CD8-positive, alpha-beta memory T cell (primary cell): Measurements from ENCODE around the gene TTC16. TPM values are rescaled to one million over a fixed set of nuclear protein-coding genes. Genes with fewer than 3 reads are reported as not detected.

Experiments used
- CTCF ChIA-PET: fragments of 350-600 bp; sonication (Branson Sonifier 250); formaldehyde crosslinking; loops from one replicate; lab custom pipeline; 2021; ENCODE audit warnings: antibody characterized with exemption; lab: Charles Lee
- POLR2A ChIA-PET: fragments of 350-600 bp; sonication (Branson Sonifier 250); formaldehyde crosslinking; loops from one replicate; lab custom pipeline; 2021; ENCODE audit warnings: antibody characterized with exemption; lab: Charles Lee
- DNase-seq, 5 donors: peaks; one replicate each; pipeline versions ENCODE4 v3.0.0 to v3.0.0-alpha.2; 2020 to 2022; ENCODE audit warnings: mixed read lengths in 1 of 5
- H3K27ac ChIP-seq: one replicate; pipeline ENCODE4 v1.7.0; 2013; ENCODE audit warnings: low read depth, mild to moderate bottlenecking, low read length, moderate library complexity
- H3K27me3 ChIP-seq: 2 replicates; pipeline ENCODE4 v1.7.0; 2013; ENCODE audit warnings: low read length, mild to moderate bottlenecking; ENCODE audit not compliant: insufficient read depth, poor library complexity, severe bottlenecking
- H3K36me3 ChIP-seq: 2 replicates; pipeline ENCODE4 v1.7.0; 2013; ENCODE audit warnings: mild to moderate bottlenecking, low read length, moderate library complexity; ENCODE audit not compliant: insufficient read depth
- H3K4me1 ChIP-seq: 2 replicates; pipeline ENCODE4 v1.7.0; 2013; ENCODE audit warnings: mild to moderate bottlenecking, low read length, moderate library complexity; ENCODE audit not compliant: insufficient read depth
- H3K4me3 ChIP-seq: 2 replicates; pipeline ENCODE4 v1.7.0; 2013; ENCODE audit warnings: mild to moderate bottlenecking, low read length
- H3K9me3 ChIP-seq: 2 replicates; pipeline ENCODE4 v1.7.0; 2013; ENCODE audit warnings: mild to moderate bottlenecking, low read length
- H3K27ac Mint-ChIP-seq, 8 donors: one replicate each; pipeline ENCODE4 v1.8.0; 2020 to 2021; ENCODE audit warnings: mixed read lengths in 8 of 8, mild to moderate bottlenecking in 6 of 8, inconsistent platforms in 3 of 8, moderate library complexity in 3 of 8
- H3K27me3 Mint-ChIP-seq, 2 donors: one replicate each; pipeline ENCODE4 v1.8.0; 2020 to 2021; ENCODE audit warnings: mixed read lengths in 2 of 2, mild to moderate bottlenecking in 1 of 2, moderate library complexity in 1 of 2
- H3K36me3 Mint-ChIP-seq, 3 donors: one replicate each; pipeline ENCODE4 v1.8.0; 2020 to 2021; ENCODE audit warnings: mixed read lengths in 3 of 3, inconsistent platforms in 1 of 3, mild to moderate bottlenecking in 1 of 3
- H3K4me1 Mint-ChIP-seq, 3 donors: one replicate each; pipeline ENCODE4 v1.8.0; 2020 to 2021; ENCODE audit warnings: mixed read lengths in 3 of 3, inconsistent platforms in 1 of 3, mild to moderate bottlenecking in 1 of 3
- H3K4me3 Mint-ChIP-seq, 7 donors: one replicate each; pipeline ENCODE4 v1.8.0; 2020 to 2021; ENCODE audit warnings: mixed read lengths in 7 of 7, mild to moderate bottlenecking in 6 of 7, moderate library complexity in 4 of 7, inconsistent platforms in 2 of 7
- H3K9me3 Mint-ChIP-seq, 5 donors: one replicate each; pipeline ENCODE4 v1.8.0; 2020 to 2022; ENCODE audit warnings: mixed read lengths in 5 of 5, mild to moderate bottlenecking in 3 of 5, moderate library complexity in 2 of 5, inconsistent platforms in 1 of 5
- polyA plus RNA-seq: library from polyadenylated mRNA; unstranded; fragments of 300-500 nt; fragmentation: Illumina TruSeq; gene quantifications from one replicate; pipeline ENCODE4 v1.2.3, GENCODE V29; 2021
- total RNA-seq, 2 experiments: library from RNA; stranded (reverse); gene quantifications; one replicate each; pipeline ENCODE4 v1.2.3, GENCODE V29; 2021

The TTC16 gene
- total and polyA plus RNA-seq, 3 experiments from 2014 or later = 1.6 to 7.1 (median 1.8) TPM

DNA sequence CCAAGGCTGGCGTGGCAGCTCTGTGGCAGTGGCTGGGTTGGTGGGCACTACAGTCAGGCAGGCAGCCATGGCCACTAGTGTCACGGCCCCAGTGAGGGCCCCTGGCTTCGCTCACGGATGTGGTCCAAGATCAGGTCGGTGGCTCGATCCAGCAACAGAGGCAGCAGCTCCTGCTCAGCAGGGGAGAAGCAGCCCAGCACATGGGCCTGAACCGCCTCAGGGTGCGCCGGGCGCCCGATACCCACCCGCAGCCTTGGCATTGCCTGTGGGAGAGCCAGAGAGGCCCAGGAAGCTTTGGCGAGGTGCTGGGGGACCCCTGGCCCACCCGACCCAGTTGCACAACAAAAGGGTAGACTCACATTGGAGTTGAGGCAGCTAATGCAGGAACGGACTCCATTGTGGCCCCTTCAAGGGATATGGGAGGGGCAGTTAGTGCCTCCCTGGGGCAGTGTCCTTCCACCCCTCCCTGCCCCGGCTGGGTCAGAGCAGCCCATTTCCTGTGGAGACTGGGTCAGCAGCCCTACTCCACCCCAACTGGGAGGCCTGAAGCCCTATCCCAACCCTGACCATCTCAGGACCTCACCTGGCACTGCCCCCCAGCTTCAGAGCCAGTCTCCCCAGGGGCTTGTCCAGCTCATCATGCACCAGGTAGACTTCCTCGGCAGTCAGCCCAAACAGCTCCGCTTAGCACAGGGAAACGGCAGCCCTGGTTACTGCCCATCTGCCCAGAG lies 1.7 kb upstream of the TTC16 start:
- ChIA-PET POLR2A (no interaction called here), CTCF (interaction anchor here (1.3 to 3.4 kb wide), 4 partner anchors 16 to 125 kb away, joined by 4 to 29 read pairs (median 6); partner anchors contain the start of genes STXBP1 and TOR2A)
- Histone ChIP-seq H3K9me3 (no peaks in the 10 kb centered on the region), H3K27ac (no peak overlapping the region), H3K27me3 (no peaks in the 10 kb centered on the region), H3K4me3 (peak overlapping the region; percentile 15), H3K36me3 (no peaks in the 10 kb centered on the region), H3K4me1 (peaks cover 30% of the 10 kb centered on the region)
- peaks cover 0 to 7% (median 1%) of the 10 kb centered on the region in 3 donors for H3K36me3 Mint-ChIP-seq
- H3K4me1 Mint-ChIP-seq = peaks cover 36 to 47% (median 37%) of the 10 kb centered on the region in 3 donors
- DNase-seq = peak in 1 of 5 donors; percentile 46
- peak overlapping the region; percentile 13 to 84 (median 56) for H3K27ac Mint-ChIP-seq
- H3K27me3 Mint-ChIP-seq = peaks cover 0 to 5% of the 10 kb centered on the region in 2 donors
- no peaks in the 10 kb centered on the region for H3K9me3 Mint-ChIP-seq
- peak overlapping the region; percentile 74 to 91 (median 81) for H3K4me3 Mint-ChIP-seq

DNA sequence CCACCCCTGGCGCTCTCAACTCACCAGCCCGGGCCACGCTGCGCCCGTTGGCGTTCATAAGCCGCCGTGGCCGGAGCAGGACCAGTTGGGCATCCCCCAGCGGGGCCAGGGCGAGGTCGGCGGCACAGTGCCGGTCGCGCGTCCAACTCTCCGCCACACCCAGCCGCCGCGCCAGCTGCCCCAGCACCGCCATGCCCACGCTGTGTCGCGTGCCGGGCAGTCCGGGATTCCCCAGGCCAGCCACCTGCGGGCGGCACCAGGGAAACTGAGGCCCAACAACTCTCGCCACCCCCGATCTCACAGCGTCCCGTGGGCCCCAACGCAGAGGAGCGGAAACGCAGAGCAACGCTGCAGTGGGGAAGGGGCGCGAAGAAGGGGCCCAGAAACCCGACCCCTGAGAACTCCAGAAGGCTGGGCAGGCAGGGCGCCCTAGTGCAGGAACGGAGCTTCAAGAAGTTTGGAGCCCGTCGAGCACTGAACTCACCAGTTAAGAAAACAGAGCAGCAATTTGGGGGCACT lies 869 bp upstream of the TTC16 start:
- H3K36me3 Mint-ChIP-seq = peaks cover 0 to 7% (median 1%) of the 10 kb centered on the region in 3 donors
- Histone ChIP-seq H3K9me3 (no peaks in the 10 kb centered on the region), H3K27ac (peak overlapping the region; percentile 78), H3K4me3 (peak overlapping the region; percentile 91), H3K36me3 (no peaks in the 10 kb centered on the region), H3K27me3 (no peaks in the 10 kb centered on the region), H3K4me1 (peaks cover 38% of the 10 kb centered on the region)
- ChIA-PET POLR2A (interaction anchor here (1.3 kb wide), 1 partner anchor 191 kb away, joined by 4 read pairs; no protein-coding TSS in a partner anchor), CTCF (interaction anchor here (1.0 to 3.4 kb wide), 7 partner anchors 17 to 211 kb away, joined by 3 to 29 read pairs (median 4); partner anchors contain the start of genes STXBP1 and TOR2A)
- H3K4me1 Mint-ChIP-seq = peaks cover 43 to 53% (median 44%) of the 10 kb centered on the region in 3 donors
- H3K27ac Mint-ChIP-seq = peak overlapping the region in 7 of 8 donors; percentile 63 to 99 (median 98)
- H3K4me3 Mint-ChIP-seq = peak overlapping the region; percentile 85 to 99 (median 98)
- H3K27me3 Mint-ChIP-seq = peaks cover 0 to 3% of the 10 kb centered on the region in 2 donors
- H3K9me3 Mint-ChIP-seq = no peaks in the 10 kb centered on the region
- DNase-seq = no peak

DNA sequence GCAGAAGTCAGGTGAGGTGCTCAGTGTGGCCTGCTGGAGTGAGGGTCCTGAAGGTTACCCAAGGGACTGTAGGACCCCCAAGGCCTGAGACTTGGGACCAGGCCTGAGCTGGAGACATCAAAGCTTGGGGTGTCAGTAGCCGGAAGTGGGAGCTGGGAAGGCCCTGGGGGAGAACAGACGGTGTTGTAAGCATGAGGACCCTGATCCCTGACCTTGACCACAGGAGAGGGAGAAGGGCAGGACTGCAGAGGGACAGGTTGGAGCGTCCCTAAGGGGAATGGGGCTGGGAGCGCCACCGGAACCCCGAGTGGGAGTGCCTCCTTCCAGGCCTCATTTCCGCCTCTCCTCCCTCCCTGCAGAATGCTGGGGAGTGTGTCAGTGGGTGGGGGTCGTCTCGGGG lies 533 bp downstream of the TTC16 start:
- Mint-ChIP-seq H3K36me3 (peaks cover 0 to 7% (median 1%) of the 10 kb centered on the region in 3 donors), H3K4me1 (peaks cover 42 to 53% (median 43%) of the 10 kb centered on the region in 3 donors), H3K27ac (peak overlapping the region; percentile 63 to 99 (median 98)), H3K27me3 (peaks cover 0 to 2% of the 10 kb centered on the region in 2 donors), H3K4me3 (peak overlapping the region in 6 of 7 donors; percentile 83 to 99 (median 98)), H3K9me3 (no peaks in the 10 kb centered on the region)
- peak overlapping the region; percentile 91 for H3K4me3 ChIP-seq
- POLR2A ChIA-PET = interaction anchor here (0.6 to 1.8 kb wide), 2 partner anchors 18 to 53 kb away, joined by 3 to 6 read pairs; partner anchors contain the start of gene TOR2A
- H3K9me3 ChIP-seq = no peaks in the 10 kb centered on the region
- DNase-seq = no peak
- no peaks in the 10 kb centered on the region for H3K27me3 ChIP-seq
- peaks cover 38% of the 10 kb centered on the region for H3K4me1 ChIP-seq
- H3K27ac ChIP-seq = peak overlapping the region; percentile 78
- CTCF ChIA-PET = interaction anchor here (1.2 to 3.4 kb wide), 4 partner anchors 18 to 213 kb away, joined by 4 to 29 read pairs (median 6); partner anchors contain the start of genes STXBP1 and TOR2A
- H3K36me3 ChIP-seq = no peaks in the 10 kb centered on the region

DNA sequence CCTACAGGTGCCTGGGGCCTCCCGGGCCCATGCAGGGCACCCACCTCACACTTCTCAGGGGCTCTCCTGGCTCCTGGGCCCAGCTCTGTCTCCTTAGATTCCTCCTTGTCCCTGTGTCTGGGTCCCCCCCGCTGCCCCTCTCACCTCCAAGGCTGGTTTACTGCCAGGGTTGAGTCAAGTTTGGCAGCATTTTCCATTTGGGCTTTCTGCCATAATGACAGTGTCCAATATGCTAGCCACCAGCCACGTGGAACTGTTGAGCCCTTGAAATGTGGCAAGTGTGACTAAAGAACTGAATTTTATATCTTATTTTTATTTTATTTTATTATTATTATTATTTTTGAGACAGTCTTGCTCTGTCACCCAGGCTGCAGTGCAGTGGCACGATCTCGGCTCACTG lies 1.9 kb downstream of the TTC16 start:
- ChIA-PET POLR2A (no interaction called here), CTCF (interaction anchor here (5.1 kb wide), 1 partner anchor 16 kb away, joined by 37 read pairs; the partner anchor contains the start of gene TOR2A)
- H3K27ac ChIP-seq = no peak overlapping the region
- Mint-ChIP-seq H3K4me3 (peak overlapping the region in 2 of 7 donors; percentile 23 to 54), H3K9me3 (no peaks in the 10 kb centered on the region), H3K4me1 (peaks cover 39 to 59% (median 43%) of the 10 kb centered on the region in 3 donors), H3K36me3 (peaks cover 0 to 7% (median 1%) of the 10 kb centered on the region in 3 donors), H3K27ac (peak overlapping the region in 4 of 8 donors; percentile 66 to 85 (median 78)), H3K27me3 (peaks cover 0 to 2% of the 10 kb centered on the region in 2 donors)
- no peaks in the 10 kb centered on the region for H3K36me3 ChIP-seq
- H3K9me3 ChIP-seq = no peaks in the 10 kb centered on the region
- no peak for DNase-seq
- H3K4me3 ChIP-seq = no peak overlapping the region
- H3K27me3 ChIP-seq = no peaks in the 10 kb centered on the region
- H3K4me1 ChIP-seq = peaks cover 43% of the 10 kb centered on the region

DNA sequence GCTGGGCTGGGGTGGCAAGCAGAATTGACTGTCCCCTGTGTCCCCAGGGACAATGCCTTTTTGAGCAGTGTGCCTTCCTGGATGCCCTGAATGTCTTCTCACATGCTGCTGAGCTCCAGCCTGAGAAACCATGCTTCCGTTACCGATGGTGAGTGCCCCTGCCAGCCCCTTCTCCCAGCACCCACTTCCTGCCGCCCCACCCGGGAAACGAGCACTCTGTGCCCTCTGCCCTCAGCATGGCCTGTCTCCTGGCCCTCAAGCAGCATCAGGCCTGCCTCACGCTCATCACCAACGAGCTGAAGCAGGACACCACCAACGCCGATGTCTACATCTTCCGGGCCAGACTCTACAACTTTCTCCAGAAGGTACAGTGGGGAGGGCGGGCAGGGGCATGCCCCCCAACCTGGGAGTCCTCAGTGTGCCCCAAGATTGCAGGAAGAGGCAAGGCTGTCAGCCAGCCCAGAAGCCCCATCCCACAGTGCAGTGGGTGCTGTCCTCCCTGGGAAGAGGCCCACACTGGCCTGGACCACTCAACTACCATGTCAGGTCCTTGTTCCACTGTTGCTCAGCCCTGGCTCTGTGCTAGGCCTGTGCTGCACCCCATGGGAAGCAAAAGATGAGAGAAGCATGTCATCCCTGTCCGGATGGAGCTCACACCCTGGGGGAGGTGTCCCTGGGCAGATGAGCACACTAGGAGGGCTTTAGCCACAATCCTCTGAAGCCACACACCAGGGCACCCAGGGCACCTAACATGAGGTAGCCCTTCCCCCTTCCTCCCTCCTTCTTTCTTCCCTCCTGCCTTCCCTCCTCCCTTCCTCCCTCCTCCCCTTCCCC lies 4.4 kb downstream of the TTC16 start:
- Mint-ChIP-seq H3K27me3 (peaks cover 0 to 2% of the 10 kb centered on the region in 2 donors), H3K27ac (peak overlapping the region; percentile 74 to 97 (median 94)), H3K4me1 (peaks cover 35 to 49% (median 37%) of the 10 kb centered on the region in 3 donors), H3K4me3 (peak overlapping the region; percentile 63 to 92 (median 81)), H3K36me3 (peaks cover 0 to 10% (median 1%) of the 10 kb centered on the region in 3 donors), H3K9me3 (no peaks in the 10 kb centered on the region)
- H3K27me3 ChIP-seq = no peaks in the 10 kb centered on the region
- no peaks in the 10 kb centered on the region for H3K9me3 ChIP-seq
- POLR2A ChIA-PET = interaction anchor here (0.6 to 1.2 kb wide), 2 partner anchors 15 to 104 kb away, joined by 3 to 4 read pairs; partner anchors contain the start of gene TOR2A
- H3K27ac ChIP-seq = peak overlapping the region; percentile 31
- peak overlapping the region; percentile 39 for H3K4me3 ChIP-seq
- DNase-seq = peak in 4 of 5 donors; percentile 34 to 68 (median 56)
- H3K36me3 ChIP-seq = no peaks in the 10 kb centered on the region
- H3K4me1 ChIP-seq = peaks cover 36% of the 10 kb centered on the region
- CTCF ChIA-PET = interaction anchor here (1.1 to 5.1 kb wide), 2 partner anchors 9 to 14 kb away, joined by 3 to 37 read pairs; partner anchors contain the start of gene TOR2A

DNA sequence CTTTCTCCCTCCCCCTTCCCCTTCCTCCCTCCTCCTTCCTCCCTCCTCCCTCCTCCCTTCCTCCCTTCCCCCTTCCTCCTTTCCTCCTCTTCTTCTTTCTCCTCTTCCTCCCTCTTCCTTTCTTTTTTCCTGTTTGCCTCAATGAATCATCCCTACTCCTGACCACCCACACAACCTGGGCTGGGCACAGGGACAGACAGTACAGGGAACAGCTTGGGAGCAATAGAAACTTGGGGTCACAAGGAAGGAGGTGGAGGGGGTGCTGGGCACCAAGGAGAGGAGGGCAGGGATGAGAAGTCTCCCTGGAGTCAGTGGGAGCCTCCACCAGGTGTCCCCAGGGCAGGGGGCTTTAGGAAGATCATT lies 5.0 kb downstream of the TTC16 start:
- Mint-ChIP-seq H3K27ac (peak overlapping the region; percentile 65 to 95 (median 84)), H3K36me3 (peaks cover 0 to 6% (median 2%) of the 10 kb centered on the region in 3 donors), H3K27me3 (peaks cover 0 to 2% of the 10 kb centered on the region in 2 donors), H3K4me3 (peak overlapping the region; percentile 56 to 90 (median 79)), H3K4me1 (peaks cover 31 to 43% (median 32%) of the 10 kb centered on the region in 3 donors), H3K9me3 (no peaks in the 10 kb centered on the region)
- Histone ChIP-seq H3K27me3 (no peaks in the 10 kb centered on the region), H3K4me1 (peaks cover 36% of the 10 kb centered on the region), H3K9me3 (no peaks in the 10 kb centered on the region), H3K27ac (no peak overlapping the region), H3K4me3 (no peak overlapping the region), H3K36me3 (no peaks in the 10 kb centered on the region)
- POLR2A ChIA-PET = interaction anchor here (0.6 kb wide), 1 partner anchor 105 kb away, joined by 3 read pairs; no protein-coding TSS in a partner anchor
- CTCF ChIA-PET = interaction anchor here (5.1 kb wide), 1 partner anchor 13 kb away, joined by 37 read pairs; the partner anchor contains the start of gene TOR2A
- DNase-seq = no peak

DNA sequence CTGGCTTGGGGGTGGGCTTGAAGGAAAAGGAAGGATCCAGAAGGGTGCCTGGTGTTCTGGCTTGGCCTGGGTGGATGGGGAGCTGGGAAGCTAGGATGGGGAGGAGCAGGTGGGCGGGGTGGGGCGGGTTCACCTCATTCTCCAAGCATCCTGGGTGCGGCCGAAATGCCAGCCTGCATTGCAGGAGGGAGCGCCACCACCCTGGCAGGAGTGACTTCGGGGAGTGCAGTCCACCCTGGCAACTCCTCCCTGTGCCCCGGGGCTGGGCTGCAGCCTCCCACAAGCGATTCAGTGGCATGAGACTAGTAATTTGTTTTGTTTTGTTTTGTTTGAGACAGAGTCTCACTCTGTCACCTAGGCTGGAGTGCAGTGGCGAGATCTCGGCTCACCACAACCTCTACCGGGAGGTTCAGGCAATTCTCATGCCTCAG lies 5.5 kb downstream of the TTC16 start:
- CTCF ChIA-PET = interaction anchor here (5.1 kb wide), 1 partner anchor 13 kb away, joined by 37 read pairs; the partner anchor contains the start of gene TOR2A
- Mint-ChIP-seq H3K4me3 (peak overlapping the region; percentile 56 to 90 (median 79)), H3K9me3 (no peaks in the 10 kb centered on the region), H3K36me3 (peaks cover 0 to 5% (median 2%) of the 10 kb centered on the region in 3 donors), H3K4me1 (peaks cover 26 to 38% (median 27%) of the 10 kb centered on the region in 3 donors), H3K27ac (peak overlapping the region; percentile 70 to 95 (median 84)), H3K27me3 (no peaks in the 10 kb centered on the region)
- H3K4me3 ChIP-seq = no peak overlapping the region
- no peaks in the 10 kb centered on the region for H3K9me3 ChIP-seq
- no peaks in the 10 kb centered on the region for H3K27me3 ChIP-seq
- DNase-seq = peak in 1 of 5 donors; percentile 32
- POLR2A ChIA-PET = interaction anchor here (0.6 kb wide), 1 partner anchor 23 kb away, joined by 7 read pairs; no protein-coding TSS in a partner anchor
- no peak overlapping the region for H3K27ac ChIP-seq
- H3K4me1 ChIP-seq = peaks cover 31% of the 10 kb centered on the region
- no peaks in the 10 kb centered on the region for H3K36me3 ChIP-seq
